HG02884 (cell line): ENCODE measurements around the gene GPRC5C.

ENCODE experiments used
- ATAC-seq: cut with Tn5 transposase; IDR thresholded peaks from one replicate; pipeline ENCODE4 v1.9.1; 2021; ENCODE audit warnings: mild to moderate bottlenecking, moderate library complexity; ENCODE audit not compliant: unreplicated experiment

The GPRC5C gene

DNA sequence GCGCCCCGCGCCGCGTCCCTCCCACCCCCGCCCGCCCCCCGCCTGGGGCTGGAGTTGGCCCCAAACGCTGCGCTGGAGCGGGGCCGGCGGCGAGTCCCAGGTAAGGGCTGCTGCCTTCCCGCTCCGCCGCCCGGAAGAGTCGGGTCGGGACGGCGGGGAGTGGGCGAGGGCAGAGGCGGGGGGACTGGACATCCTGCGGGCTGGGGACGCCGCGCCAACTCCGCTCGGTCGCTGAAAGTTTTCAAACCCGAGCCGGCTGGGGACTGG is 469 bp downstream of the GPRC5C start:
- no peak for ATAC-seq

DNA sequence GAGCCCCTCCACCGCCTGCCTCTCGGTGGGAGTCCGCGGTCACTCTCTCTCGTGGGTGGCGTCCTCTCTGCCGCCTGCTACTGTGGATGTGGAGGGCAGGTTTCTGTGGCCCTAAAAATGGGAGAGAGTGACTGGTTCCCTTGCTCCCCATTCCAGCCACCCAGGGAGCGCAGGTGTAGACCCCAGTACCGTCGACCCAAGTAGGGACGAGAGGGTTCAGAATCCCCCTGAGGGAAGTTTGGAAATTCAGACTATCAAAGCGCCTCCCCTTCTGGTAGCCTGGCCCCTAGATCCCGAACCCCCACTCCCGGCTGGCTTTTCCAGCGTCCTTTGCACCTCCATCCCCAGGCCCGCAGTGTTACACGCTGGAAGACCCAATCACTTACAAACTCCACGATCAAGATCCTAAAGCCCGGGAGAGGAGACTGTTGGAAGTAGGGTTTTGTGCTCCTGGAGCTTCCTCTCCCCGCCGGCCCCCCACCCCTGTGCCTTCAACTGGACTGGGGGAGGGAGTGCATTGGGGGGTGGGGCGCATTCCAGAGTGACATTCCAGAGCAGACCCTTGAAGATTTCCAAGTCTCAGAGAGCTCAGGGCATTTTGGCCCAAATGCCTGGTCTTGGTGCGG is 991 bp downstream of the GPRC5C start:
- ATAC-seq, result no peak

DNA sequence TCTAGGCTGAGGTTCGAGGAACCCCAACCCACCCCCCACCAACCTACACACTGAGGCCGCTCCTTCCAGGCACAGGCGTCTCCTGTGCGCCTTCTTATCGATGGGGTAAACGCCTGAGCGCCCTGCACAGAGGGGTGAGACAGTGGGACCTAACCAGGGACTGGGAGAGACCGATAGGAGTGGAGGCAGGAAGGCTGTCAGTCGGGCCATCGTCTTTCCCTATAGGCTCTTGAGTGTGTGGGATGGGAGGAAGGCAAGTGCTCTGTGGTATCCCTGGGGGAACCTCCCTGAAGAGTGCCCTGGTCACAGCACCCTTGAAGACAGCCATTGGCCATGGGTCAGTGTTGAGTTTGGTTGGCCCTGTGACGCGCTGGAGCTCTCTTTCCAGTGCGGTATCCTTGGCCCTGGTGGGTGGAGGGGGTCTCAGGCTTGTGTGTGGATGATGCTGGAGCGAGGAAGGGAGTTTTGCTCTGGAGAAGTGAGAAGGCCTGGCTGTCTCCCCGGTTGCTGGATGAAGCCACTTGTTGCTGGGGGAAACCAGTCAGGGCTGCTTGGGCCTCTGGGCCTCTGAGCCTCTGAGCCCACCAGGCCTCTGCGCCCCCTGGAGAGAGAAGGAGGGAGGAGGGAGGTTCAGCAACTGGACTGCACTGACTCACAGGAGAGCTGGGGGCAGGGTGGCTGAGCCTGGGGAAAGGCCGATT is 1.7 kb downstream of the GPRC5C start:
- no peak for ATAC-seq

DNA sequence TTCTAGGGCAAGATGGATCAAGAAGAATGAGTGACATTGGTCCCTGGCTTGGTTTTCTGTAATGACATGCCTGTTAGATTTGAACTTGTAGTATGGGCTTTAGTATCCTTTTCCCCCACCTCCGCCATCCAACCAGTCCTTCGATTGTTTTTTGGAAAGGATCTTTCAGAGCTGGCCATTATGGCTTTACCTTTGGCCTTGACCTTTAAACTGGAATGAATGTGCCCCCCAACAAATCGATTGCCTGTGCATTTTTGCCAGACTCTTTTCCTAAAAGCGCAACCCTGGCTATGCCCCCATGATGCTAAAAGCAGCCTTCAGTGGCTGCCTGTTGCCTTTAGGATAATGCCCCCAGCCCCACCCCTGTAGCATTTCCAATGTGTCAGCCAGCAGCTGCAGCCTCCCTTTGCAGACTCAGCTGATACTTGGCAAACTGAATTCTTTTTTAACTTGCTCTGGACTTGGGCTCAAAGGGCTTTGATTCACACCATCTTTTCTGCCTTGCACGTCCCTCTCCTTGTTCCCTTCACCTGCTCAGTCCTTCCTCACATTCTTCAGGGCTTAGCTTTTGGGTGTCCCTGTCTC is 4.0 kb downstream of the GPRC5C start:
- ATAC-seq, result no peak

DNA sequence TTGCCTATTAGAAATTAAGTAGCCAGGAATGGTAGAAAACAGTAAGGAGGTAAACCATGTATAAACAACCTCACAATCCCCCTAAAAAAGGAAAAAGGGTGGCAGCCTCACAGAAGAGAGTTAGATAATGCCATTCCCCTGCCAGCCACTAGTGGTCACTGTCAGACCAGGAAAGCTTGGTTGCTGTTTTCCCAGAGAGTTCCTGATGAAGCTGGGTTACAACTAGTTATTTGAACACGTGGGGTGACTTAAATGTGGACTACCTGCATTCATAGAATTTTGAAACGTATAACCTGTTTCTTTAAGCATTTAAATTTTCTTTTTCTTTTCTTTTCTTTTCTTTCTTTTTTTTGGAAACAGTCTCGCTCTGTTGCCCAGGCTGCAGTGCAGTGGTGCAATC is 5.8 kb downstream of the GPRC5C start:
- ATAC-seq, result no peak

DNA sequence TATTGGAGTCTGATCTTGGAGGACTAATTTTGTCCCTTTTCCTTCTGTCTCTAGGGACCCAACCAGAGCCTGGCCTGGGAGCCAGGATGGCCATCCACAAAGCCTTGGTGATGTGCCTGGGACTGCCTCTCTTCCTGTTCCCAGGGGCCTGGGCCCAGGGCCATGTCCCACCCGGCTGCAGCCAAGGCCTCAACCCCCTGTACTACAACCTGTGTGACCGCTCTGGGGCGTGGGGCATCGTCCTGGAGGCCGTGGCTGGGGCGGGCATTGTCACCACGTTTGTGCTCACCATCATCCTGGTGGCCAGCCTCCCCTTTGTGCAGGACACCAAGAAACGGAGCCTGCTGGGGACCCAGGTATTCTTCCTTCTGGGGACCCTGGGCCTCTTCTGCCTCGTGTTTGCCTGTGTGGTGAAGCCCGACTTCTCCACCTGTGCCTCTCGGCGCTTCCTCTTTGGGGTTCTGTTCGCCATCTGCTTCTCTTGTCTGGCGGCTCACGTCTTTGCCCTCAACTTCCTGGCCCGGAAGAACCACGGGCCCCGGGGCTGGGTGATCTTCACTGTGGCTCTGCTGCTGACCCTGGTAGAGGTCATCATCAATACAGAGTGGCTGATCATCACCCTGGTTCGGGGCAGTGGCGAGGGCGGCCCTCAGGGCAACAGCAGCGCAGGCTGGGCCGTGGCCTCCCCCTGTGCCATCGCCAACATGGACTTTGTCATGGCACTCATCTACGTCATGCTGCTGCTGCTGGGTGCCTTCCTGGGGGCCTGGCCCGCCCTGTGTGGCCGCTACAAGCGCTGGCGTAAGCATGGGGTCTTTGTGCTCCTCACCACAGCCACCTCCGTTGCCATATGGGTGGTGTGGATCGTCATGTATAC is 8.0 kb downstream of the GPRC5C start:
- no peak for ATAC-seq

DNA sequence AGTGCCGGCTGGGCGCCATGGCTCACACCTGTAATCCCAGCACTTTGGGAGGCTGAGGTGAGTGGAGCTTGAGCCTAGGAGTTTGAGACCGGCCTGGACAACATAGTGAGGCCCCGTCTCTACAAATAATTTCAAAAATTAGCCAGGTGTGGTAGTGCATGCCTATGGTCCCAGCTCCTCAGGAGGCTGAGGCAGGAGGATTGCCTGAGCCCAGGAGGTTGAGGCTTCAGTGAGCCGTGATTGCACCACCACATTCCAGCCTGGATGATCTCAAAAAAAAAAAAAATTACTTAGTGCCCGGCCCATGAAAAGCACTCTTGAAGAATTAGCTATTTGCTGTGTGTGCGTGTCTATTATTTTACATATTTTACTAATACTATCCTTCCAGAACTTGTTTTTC is 9.6 kb downstream of the GPRC5C start:
- no peak for ATAC-seq

DNA sequence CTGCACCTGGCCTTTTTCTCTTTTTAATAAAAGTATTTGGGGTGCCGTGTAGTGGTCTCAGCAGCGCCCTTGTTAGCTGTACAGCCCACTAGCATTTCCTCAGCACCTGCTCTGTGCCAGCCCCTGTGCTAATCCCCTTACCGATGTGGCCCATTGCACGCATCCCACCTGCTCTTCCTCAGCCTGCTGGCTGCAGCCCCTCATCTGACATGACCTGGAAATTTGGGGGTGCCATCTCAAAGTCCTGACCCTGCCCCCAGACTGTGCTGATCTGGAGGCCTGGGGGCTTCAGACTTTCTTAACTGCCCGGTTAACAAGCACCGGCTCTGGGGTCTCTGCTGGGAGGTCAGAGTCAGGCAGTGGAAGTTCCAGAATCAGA is 10.4 kb downstream of the GPRC5C start:
- no peak for ATAC-seq

DNA sequence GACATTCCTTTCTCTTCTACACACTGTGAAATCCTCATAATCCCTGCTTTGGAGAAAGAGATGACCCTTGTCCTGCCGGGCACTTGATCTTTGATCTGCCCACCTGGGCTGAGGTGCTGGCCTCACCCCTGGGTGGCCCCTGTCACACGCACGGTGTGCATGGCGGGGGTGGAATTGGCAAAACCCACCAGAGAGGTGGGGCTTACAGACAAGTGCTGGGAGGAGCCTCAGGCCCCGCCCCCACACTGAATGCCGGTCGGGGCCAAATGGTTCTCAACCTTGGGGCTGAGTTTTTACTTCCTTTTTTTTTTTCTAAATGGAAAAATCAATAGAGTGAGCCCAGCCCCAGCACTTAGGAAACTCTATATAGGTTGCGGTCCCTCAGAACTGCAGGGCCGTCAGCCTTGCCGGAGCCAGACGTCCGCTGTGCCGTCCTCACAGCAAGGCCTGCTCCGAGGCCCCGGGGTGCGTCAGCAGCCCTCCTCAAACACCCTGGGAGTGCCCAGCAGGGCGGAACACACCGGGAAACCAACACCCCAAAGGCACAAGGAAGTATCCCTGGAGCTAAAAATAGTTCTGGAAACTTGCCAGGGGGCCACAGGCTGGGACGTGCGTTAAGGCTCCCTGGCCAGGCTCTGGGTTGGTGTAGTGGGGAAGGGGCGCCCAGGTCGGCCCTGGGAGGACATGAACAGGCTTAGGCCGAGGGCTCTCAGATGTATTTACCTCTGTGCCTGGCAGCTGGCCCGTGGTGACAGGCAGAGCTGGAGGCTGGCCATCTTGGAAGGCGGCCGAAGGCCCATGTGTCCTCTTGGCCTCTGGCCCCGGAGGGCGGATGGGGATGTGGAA is 11.0 kb downstream of the GPRC5C start:
- ATAC-seq, result no peak

DNA sequence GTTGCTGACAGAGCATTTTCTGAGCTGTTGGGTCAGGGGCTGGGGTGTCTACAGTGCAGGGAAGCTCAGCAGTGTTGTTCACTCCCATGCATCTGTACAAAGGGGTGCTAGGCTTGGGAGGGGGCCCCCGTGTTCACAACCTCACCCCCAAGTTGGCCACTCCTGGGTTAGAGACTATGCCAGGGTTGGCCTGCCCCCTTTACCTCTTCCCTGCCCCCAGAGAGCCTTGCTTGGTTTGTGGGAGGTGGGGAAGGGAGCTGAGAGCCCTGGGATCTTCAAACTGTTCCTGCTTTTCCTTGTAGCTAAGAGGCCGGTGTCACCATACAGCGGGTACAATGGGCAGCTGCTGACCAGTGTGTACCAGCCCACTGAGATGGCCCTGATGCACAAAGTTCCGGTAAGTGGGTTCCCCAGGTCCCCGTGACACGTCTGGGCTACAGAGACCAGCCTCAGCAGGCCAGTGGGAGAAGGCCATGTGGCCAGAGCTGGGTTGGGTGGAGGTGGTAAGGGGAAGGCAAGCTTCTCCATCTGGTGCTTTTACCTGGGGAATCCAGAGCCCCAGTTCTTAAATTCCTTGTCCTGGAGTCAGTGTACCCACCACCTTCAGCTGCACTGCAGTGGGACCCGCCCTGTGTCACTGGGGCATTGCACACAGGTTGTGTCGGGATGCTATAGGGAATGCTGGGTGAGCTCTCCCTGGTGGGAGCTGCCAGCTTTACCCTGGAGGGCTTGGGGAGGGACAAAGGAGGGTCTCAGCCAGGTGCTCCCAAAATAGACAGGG is 11.8 kb downstream of the GPRC5C start:
- ATAC-seq, result no peak

DNA sequence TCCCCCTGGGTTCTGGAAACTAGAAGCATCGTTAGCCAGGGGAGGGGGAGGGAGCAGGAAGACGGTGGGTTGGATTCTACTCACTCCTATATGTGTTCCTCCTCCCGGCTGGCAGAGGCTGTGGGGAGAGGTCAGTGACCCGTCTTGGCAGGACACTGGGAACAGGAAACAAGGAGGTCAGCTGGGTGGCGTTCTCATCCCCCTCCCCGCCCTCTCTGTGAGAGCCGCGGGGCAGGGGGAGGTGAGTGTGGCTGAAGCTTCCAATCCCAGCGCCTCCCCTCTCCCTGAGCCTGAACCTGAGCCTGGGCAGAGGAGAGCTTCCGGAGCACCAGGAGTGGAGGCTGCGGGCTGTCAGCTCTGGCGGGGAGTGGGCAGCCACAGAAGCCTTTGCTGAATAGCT is 12.5 kb downstream of the GPRC5C start:
- no peak for ATAC-seq

DNA sequence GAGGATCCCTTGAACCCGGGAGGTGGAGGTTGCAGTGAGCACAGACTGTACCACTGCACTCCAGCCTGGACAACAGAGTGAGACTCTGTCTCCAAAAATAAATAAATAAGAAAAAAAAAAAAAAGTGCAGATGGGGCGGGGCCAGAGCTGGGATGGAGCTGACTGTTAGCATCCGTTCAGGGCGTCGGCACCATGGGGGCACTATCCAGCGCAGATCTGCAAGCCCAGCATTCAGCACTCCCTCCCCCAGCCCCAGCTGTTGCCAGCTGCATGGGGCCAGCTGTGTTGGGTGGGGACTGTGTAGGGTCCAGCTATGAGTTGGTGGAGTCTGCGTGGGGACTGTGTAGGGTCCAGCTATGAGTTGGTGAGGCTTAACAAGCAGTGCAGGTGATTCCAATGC is 13.3 kb downstream of the GPRC5C start:
- no peak for ATAC-seq

DNA sequence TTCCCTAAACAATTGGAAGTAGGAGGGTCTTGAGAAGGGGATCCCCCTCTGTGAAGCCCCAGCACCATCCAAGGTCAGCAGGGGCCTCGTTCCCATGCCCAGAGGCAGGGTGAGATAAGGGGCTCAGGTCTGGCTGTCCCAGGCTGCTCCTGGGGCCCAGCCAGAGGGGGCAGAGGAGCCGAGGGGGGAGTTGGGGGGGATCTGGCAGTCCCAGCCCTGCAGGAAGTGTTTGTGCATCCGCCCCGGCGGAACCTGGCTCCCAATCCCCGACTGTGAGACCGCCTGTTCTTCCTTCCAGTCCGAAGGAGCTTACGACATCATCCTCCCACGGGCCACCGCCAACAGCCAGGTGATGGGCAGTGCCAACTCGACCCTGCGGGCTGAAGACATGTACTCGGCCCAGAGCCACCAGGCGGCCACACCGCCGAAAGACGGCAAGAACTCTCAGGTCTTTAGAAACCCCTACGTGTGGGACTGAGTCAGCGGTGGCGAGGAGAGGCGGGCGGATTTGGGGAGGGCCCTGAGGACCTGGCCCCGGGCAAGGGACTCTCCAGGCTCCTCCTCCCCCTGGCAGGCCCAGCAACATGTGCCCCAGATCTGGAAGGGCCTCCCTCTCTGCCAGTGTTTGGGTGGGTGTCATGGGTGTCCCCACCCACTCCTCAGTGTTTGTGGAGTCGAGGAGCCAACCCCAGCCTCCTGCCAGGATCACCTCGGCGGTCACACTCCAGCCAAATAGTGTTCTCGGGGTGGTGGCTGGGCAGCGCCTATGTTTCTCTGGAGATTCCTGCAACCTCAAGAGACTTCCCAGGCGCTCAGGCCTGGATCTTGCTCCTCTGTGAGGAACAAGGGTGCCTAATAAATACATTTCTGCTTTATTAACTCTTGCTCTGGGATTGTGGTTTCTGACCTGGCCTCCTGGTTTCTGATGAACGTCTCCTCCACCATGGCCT is 14.9 kb downstream of the GPRC5C start:
- no peak for ATAC-seq

DNA sequence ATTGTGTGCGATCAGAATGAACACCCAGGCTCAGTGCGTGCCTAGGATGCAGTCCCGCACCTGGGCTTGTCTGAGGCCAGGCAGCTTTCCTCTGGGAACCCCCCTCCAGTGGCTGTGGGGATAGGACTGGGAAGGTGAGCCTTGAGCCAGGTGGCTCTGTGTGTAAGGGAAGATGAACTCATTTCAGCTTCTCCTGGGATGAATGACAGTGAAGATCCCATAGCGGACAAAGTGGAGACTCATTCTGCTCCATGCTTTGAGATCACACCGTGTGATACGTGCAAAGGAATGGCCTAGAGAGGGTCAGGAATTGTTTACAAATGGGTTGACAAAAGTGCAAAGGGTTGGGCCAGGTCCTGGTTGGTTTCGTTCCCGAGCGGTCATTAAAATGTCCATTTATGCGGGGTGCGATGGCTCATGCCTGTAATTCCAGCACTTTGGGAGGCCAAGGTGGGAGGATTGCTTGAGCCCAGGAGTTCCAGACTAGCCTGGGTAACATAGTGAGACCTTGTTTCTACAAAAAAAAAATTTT is 15.8 kb downstream of the GPRC5C start:
- ATAC-seq, result no peak

DNA sequence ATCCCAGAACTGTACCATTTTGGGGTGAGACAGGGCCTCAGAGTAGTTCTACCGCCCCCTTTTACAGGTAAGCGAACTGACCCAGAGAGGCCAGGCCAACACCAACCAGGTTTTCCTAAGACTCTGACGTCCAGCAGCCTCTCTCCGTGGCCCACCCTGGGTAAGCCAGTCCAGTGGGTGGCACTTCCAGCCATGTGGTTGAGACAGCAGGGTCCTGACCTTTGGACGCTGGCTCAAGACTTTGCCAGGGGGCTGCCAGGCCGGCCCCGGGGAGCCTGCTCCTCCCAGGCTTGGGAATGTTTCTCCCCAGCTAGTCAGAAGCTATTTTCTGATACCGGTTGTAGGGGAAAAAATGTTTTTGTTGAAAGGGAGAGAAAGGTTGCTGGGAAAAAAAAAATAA is 16.9 kb downstream of the GPRC5C start:
- no peak for ATAC-seq

DNA sequence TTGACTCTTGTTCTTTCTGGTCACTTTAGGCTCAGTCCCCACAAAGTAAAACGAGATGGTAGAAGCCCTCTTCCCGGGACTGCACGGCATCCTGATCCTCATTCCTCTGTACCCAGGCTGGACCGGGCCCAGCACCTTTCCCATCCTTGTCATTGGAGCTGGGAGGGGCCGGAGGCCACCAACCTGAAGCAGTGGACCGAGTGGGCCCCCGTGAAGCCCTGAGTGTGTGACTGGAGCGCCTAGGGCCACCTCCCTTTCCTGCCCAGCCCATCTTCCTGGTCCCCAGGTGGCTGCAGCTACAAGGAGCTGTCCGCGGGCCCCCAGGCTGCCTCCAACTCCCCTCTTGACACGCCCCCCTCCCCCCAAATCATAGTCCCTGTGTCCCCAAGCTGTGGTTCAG is 17.4 kb downstream of the GPRC5C start:
- ATAC-seq, result no peak

DNA sequence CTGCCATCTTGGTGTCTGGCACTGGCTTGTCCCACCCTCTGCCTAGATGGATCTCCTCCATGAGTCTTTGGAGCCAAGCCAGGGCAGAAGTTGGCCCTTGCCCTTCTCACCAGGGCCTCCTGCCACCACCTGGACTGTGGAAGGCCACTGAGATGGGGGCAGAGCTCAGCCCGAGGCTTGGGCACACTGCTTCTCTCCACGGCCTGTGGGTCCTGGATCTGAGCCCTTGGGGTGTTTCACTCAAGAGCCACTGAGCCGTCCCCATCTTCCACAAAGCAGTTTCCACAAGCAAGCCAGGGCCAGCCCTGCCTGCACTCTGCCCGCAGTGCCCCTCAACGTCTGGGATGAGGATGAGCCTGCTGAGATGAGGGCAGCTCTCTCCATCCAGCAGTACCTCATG is 17.9 kb downstream of the GPRC5C start:
- ATAC-seq, result no peak

DNA sequence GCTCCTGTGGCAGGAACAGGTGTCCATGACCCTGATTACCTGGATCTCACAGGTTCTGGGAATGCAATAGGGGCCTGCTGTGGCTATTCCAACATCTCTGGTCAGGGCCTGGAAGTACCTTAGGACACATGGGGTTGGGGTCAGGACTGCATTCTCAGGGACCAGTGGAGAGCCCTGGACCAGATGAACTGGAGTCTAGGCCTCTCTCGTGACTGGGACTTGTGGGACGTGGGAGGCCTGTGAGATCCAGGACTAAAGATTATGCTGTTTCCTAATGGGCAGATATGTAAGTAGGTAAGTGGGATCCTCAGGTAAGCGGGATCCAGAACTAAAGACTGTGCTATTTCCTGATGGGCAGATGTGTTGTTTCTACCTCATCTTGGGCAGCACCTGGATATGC is 18.3 kb downstream of the GPRC5C start:
- ATAC-seq, result no peak

DNA sequence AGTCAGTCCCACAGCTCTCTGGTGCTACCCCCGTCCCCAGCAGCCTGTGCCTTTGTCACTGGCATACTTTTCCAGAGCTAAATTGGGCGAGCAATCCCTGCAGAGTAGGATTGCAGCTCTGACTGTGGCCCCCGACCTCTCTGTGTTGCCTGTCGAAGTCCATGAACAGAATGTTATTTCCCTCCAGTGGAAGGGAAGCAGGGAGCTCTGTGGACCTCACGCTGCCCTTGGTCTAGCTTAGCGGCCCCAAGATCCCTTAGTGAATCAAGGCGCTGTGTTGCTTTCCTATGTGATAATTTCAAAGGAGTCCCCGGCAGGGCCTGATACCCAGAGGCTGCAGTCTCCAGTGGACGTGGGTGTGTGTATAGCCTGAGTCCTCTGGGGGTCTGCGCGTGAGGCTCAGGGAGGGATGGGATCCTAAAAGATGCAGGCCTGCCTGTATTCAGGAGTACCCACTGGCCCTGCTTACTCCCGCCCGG is 19.1 kb downstream of the GPRC5C start:
- no peak for ATAC-seq
